Measurements from ENCODE around the gene CDK15.

DNA sequence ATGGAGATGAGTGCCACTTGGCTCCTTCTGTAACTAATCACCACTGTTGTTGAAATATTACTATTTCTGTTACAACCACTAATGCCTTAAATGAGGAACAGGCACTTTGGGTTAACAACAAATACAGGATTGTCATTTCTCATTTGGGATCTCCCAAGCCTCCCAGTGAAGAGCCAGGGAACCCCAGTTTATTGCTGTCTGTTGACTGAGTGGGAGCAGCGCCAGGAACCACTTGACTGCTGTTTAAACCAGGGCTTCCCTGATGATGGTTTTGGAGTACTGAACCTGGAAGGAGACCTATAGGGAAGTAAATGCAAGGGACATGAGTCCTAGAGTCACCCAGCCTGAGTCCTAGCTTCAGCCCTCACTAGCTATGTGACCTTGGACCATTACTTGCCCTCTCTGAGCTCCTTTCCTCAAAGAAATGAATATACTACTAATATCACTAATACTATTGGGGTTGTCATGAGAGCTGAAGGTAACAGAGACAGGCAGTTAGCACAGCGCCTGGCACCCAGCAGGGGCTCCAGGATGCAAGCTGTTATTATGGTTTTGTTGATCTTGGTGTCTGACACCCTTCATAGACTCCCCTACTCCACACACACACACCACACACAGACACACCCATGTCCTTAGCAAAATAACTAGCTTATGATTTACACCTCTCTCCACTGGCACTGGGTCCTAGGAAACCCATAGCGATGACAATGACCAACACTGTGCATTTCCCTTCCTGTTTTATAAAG, 123.1 kb downstream of the CDK15 start:
- TF ChIP-seq, protein P1, sequence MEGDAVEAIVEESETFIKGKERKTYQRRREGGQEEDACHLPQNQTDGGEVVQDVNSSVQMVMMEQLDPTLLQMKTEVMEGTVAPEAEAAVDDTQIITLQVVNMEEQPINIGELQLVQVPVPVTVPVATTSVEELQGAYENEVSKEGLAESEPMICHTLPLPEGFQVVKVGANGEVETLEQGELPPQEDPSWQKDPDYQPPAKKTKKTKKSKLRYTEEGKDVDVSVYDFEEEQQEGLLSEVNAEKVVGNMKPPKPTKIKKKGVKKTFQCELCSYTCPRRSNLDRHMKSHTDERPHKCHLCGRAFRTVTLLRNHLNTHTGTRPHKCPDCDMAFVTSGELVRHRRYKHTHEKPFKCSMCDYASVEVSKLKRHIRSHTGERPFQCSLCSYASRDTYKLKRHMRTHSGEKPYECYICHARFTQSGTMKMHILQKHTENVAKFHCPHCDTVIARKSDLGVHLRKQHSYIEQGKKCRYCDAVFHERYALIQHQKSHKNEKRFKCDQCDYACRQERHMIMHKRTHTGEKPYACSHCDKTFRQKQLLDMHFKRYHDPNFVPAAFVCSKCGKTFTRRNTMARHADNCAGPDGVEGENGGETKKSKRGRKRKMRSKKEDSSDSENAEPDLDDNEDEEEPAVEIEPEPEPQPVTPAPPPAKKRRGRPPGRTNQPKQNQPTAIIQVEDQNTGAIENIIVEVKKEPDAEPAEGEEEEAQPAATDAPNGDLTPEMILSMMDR (IDR thresholded peaks at IDR 0.05), result no peak
- TF ChIP-seq EZH2phosphoT487 (IDR thresholded peaks at IDR 0.05) (no peak), EZH2 (IDR thresholded peaks at IDR 0.05) (no peak)

Measured in neural progenitor cell (in vitro differentiated cells).